HCT116 (cell line): ENCODE measurements around the gene EML4.

Experiments used
- ATF3 ChIP-seq: IDR thresholded peaks from 2 replicates; pipeline ENCODE4 v1.6.1; 2012
- CEBPB ChIP-seq: IDR thresholded peaks from 2 replicates; pipeline ENCODE4 v1.6.1; 2012; ENCODE audit warnings: low read depth
- CTCF ChIP-seq, 3 experiments: fragments of 200-600 bp in 1 of 3; sonication (generic) in 1 of 3; IDR thresholded peaks in 2 of 3; conservative IDR thresholded peaks in 1 of 3; 2 replicates each; pipeline ENCODE4 v1.5.1; 2012 to 2017; ENCODE audit warnings: low read depth in 2 of 3, low read length in 2 of 3, antibody characterized with exemption in 1 of 3, borderline replicate concordance in 1 of 3, control low read depth in 1 of 3, mild to moderate bottlenecking in 1 of 3, mixed read lengths in 1 of 3, mixed run types in 1 of 3, moderate library complexity in 1 of 3; ENCODE audit not compliant: insufficient read depth in 1 of 3
- EZH2 ChIP-seq: fragments of 200-600 bp; sonication (generic); IDR thresholded peaks from 2 replicates; pipeline ENCODE4 v1.6.1; 2017; ENCODE audit warnings: antibody characterized with exemption, mixed run types
- MAX ChIP-seq: IDR thresholded peaks from 2 replicates; pipeline ENCODE4 v1.6.1; 2012
- POLR2A ChIP-seq: IDR thresholded peaks from 2 replicates; pipeline ENCODE4 v1.7.0; 2011; ENCODE audit warnings: borderline replicate concordance; ENCODE audit not compliant: insufficient read depth, insufficient read length; ENCODE audit errors: extremely low read depth
- POLR2AphosphoS5 ChIP-seq: IDR thresholded peaks from 2 replicates; pipeline ENCODE4 v1.6.1; 2011; ENCODE audit warnings: mild to moderate bottlenecking, low read depth, low read length, moderate library complexity
- RAD21 ChIP-seq: IDR thresholded peaks from 2 replicates; pipeline ENCODE4 v1.6.1; 2012; ENCODE audit warnings: low read depth, mild to moderate bottlenecking
- SP1 ChIP-seq: IDR thresholded peaks from 2 replicates; pipeline ENCODE4 v1.6.1; 2012; ENCODE audit warnings: low read depth
- YY1 ChIP-seq: IDR thresholded peaks from 2 replicates; pipeline ENCODE4 v1.6.1; 2011; ENCODE audit warnings: low read length, low read depth, moderate library complexity, mild to moderate bottlenecking; ENCODE audit not compliant: insufficient replicate concordance; ENCODE audit errors: extremely low read depth

GRCh38 chr2:42132191-42132965 is 36.8 kb upstream of the EML4 start:
- TF ChIP-seq POLR2A (no peak), ATF3 (no peak), CTCF (IDR thresholded peaks at IDR 0.05 in 2 of 3, conservative IDR thresholded peaks at IDR 0.05 in 1 of 3; ENCODE audit: borderline replicate concordance in 1 of 3, insufficient read depth in 1 of 3, low read depth in 2 of 3, low read length in 2 of 3) (no peak), POLR2AphosphoS5 (no peak), EZH2 (no peak), CEBPB (no peak), MAX (no peak), YY1 (no peak), RAD21 (no peak), SP1 (no peak)
